HG03097 (cell line): ENCODE measurements around the gene RNF223.

Experiments
- ATAC-seq: cut with Tn5 transposase; IDR thresholded peaks from one replicate; pipeline ENCODE4 v1.9.1; 2021; ENCODE audit not compliant: unreplicated experiment, low FRiP score

Gene RNF223

DNA sequence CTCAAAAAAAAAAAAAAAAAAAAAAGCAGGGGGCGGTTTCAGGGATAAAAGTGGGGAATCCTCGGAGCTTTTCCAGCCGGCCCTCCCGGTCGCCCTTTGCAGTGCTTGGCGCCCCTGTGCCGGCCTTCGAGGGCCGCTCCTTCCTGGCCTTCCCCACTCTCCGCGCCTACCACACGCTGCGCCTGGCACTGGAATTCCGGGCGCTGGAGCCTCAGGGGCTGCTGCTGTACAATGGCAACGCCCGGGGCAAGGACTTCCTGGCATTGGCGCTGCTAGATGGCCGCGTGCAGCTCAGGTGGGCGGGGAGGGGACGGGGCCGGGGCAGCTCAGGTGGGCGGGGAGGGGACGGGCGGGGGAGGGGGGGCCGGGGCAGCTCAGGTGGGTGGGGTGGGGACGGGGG is 25.3 kb downstream of the RNF223 start:
- ATAC-seq: no peak

DNA sequence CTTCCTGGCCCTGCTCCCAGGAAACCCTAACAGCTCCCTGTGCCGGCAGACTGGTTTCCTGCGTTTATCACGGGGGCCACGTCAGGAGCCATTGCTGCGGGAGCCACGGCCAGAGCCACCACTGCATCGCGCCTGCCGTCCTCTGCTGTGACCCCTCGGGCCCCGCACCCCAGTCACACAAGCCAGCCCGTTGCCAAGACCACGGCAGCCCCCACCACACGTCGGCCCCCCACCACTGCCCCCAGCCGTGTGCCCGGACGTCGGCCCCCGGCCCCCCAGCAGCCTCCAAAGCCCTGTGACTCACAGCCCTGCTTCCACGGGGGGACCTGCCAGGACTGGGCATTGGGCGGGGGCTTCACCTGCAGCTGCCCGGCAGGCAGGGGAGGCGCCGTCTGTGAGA is 26.1 kb downstream of the RNF223 start:
- ATAC-seq: no peak

DNA sequence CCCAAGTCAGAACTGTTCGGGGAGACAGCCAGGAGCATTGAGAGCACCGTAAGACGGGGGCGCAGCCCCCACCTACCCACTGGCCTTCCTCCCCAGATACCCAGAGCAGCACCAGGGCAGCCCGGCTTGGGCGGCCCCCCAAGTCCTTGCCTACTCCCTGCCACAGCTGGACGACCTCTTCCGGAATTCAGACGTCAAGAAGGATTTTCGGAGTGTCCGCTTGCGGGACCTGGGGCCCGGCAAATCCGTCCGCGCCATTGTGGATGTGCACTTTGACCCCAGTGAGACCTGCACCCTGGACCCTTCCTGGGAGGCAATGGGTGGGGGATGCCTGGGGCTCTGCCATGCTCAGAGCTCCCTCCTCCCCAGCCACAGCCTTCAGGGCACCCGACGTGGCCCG is 26.7 kb downstream of the RNF223 start:
- no peak for ATAC-seq

DNA sequence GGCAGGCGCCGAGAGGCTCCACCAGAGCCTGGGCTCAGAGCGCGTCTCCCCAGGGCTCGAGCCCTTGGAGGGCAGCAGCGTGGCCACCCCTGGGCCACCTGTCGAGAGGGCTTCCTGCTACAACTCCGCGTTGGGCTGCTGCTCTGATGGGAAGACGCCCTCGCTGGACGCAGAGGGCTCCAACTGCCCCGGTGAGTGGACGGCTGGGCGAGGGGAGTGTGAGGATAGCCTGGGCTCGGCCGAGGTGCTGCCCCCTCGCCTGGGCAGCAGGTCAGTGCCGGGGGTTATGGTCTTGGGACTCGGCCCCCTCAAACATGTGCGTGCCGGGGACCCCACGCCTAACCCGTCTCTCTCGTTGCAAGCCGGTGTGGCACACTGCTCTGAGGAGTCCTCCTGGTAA is 27.3 kb downstream of the RNF223 start:
- no peak for ATAC-seq

DNA sequence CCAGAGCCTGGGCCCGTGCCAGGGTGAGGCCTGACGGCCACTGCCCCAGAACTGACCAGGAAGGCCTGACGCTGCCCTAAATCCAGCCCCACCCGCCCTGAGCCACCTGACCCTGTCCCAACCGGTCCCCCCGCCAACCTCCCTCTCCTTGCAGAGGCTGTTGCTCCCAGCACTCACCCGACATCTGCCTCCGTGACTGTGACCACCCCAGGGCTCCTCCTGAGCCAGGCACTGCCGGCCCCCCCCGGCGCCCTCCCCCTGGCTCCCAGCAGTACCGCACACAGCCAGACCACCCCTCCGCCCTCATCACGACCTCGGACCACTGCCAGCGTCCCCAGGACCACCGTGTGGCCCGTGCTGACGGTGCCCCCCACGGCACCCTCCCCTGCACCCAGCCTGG is 27.9 kb downstream of the RNF223 start:
- no peak for ATAC-seq

DNA sequence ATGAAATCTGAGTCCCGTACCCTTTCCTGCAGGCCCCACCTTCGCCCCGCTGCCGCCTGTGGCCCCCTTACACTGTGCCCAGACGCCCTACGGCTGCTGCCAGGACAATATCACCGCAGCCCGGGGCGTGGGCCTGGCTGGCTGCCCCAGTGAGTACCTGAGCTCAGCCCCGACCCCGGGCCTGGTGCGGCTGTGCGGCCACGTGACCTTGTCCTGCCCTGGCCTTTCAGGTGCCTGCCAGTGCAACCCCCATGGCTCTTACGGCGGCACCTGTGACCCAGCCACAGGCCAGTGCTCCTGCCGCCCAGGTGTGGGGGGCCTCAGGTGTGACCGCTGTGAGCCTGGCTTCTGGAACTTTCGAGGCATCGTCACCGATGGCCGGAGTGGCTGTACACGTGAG is 29.0 kb downstream of the RNF223 start:
- ATAC-seq: no peak

DNA sequence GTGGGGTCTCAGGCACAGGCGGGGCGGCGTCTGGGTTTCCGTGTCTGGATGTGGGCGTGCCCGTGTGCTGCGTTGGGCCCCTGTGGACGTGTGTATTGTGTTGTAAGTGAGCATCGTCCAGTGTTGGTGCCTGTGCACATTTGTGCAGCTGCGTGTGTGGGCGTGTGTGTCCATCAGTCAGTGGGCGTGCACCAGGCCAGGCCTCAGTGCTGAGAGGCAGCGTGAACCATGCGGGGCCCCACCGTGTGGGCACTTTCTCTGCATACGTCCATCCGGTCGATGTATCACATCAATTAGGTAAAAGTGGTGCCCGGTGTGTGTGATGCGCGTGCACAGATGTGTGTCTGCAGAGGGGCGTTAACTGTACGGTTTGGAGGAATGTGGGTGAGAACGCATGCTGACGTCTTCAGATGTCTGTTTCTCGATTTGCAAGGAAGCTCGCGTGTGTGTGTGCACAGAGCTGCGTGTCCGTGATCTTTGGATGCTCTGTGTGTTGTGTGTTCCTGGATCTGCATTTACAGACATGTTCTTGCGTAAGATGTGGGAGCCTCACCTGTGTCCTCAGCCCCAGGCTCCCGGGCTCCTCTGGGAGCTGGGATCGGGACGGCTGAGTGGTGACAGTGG is 29.5 kb downstream of the RNF223 start:
- no peak for ATAC-seq

DNA sequence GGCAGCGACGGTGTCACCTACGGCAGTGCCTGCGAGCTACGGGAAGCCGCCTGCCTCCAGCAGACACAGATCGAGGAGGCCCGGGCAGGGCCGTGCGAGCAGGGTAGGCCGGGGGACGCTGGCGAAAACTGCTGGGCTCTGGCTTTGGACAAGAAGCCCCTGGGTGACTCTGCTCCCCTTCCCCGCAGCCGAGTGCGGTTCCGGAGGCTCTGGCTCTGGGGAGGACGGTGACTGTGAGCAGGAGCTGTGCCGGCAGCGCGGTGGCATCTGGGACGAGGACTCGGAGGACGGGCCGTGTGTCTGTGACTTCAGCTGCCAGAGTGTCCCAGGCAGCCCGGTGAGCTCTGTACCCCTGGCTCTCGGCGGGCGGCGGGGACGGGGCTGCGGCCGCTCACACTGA is 30.2 kb downstream of the RNF223 start:
- no peak for ATAC-seq

DNA sequence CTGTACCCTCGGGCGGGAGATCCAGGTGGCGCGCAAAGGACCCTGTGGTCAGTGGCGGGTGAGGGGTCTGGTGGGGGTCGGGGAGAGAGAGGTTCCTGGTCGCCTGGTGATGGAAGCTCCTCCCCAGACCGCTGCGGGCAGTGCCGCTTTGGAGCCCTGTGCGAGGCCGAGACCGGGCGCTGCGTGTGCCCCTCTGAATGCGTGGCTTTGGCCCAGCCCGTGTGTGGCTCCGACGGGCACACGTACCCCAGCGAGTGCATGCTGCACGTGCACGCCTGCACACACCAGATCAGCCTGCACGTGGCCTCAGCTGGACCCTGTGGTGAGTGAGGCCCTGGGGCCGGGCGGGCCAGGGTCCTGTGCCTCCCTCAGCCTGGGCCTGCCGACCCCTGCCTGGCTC is 30.7 kb downstream of the RNF223 start:
- ATAC-seq: no peak

DNA sequence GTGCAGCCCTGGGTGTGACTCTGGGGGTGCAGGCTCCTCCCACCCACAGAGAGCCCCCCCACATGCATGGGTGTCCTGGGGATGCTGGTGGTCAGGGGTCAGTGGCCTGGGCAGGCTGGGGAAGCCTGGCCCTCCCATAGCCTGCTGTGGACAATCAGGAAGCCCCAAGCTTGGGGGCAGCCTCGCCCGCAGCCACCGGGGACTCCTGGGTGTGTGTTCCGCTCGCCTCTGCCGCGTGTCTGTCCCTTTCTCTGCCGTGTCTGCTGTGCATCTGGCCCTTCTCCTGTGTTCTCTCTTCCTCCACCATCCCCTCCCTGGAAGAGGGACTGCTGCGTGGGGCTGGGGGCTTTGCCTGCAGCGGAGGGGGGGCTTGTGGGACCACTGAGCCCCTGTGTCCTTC is 31.3 kb downstream of the RNF223 start:
- ATAC-seq: no peak

DNA sequence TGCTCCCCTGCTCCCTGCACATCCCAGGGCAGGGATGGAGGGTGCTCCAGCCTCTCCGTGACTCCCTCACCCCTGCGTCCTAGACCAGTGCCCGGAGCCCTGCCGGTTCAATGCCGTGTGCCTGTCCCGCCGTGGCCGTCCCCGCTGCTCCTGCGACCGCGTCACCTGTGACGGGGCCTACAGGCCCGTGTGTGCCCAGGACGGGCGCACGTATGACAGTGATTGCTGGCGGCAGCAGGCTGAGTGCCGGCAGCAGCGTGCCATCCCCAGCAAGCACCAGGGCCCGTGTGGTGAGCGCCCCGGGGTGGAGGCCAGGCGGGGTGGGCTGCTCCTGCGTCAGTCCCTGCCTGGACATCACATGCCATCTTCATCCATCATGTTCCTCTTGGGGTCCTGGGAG is 32.2 kb downstream of the RNF223 start:
- ATAC-seq: no peak

DNA sequence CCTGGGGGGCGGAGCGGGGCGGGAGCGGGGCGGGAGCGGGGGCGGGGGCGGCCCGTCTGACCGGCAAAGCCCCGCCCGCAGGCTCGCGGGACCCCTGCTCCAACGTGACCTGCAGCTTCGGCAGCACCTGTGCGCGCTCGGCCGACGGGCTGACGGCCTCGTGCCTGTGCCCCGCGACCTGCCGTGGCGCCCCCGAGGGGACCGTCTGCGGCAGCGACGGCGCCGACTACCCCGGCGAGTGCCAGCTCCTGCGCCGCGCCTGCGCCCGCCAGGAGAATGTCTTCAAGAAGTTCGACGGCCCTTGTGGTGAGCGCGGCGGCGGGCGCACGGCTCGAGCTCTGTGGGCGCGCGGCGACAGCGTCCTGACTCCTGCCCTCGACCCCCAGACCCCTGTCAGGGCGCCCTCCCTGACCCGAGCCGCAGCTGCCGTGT is 33.0 kb downstream of the RNF223 start:
- ATAC-seq: no peak

DNA sequence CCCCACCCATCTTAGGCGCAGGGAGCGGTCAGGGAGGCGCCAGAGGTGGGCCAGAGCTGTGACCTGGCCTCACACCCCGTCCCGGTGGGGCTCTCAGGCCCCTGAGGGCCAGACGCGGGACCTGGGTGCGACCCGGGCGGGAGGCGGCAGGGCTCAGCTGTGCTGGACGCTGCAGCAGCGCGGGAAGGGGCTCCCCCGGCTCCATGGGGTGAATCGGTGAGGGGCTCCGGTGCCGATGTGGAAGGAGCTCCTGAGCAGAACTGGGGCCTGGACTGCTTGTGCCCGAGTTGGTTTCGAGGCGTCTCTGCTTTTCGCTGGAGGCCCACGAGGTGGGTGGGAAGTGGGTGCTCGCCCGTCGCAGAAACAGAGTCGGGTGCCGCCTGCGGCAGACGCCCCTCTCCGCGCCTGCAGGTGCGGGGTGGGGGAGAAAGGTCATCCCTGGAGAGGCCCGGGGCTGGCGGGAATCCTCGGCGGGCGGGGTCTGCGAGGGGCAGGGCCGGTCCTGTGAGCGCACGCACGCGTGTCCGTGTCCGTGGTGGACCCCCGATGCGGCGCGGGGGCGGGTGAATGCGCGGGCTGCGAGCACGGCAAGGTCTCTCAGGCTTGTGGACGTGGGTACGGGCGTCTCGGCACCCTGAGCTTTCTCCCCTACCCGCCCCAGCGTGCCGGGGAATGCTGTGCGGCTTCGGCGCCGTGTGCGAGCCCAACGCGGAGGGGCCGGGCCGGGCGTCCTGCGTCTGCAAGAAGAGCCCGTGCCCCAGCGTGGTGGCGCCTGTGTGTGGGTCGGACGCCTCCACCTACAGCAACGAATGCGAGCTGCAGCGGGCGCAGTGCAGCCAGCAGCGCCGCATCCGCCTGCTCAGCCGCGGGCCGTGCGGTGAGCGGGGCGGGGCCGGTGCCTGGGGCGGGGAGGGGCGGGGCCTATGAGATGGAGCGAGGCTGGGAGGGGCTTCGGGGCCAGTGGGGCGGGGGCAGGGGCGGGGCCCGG is 33.8 kb downstream of the RNF223 start:
- no peak for ATAC-seq

DNA sequence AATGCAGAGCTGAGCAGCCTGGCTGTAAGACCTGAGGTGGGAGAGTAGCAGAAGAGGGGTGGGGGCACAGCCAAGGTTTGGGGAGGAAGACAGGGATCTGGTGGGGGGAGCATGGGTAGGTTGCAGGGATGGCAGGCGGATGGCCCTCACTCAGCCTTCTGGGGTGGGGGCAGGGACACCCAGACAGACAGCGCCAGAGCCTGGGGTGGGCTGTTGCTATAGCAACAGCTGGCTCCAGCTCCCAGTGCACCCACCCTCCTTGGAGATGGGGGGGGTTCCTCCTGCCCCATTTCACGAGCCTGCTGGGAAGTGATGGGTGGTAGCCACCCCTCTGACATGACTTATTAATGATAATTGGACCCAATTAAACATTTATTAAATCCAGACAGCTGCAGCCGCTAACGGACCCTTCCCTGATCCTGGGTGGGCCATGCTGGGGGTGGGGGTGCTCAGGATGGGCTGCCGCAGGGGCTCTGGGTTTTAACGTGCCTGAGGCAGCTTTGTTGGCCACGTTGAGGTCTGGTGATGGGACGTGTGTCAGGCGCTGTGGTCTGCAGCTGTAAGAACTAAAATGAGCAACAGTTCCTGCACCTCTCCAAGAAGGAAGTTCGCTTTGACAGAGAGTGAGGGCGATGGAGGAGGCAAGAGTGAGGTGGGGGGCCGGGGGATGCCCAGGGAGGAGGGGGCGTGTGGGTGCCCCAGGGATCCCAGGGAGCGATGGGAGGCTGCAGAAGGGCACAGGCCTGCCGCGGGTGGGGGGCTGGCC is 34.8 kb downstream of the RNF223 start:
- ATAC-seq: no peak

DNA sequence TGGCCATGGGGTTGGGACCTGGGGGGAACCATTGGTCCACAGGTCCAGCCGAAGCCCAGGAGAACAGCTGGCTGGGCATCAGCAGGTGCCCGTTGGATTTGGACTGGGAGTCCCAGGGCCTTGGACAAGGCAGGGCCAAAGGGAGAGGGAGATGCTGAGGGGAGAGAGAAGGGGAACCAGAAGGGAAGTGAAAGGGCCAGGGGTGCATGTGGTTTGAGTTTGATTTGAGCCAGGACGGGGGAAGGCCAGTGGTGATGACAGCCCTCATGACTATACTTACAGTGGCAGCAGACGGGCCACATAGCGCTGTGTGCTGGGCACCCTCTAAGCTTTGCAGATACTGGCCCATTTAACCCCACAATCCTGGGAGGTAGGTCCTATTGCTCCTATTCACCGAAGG is 35.4 kb downstream of the RNF223 start:
- no peak for ATAC-seq

DNA sequence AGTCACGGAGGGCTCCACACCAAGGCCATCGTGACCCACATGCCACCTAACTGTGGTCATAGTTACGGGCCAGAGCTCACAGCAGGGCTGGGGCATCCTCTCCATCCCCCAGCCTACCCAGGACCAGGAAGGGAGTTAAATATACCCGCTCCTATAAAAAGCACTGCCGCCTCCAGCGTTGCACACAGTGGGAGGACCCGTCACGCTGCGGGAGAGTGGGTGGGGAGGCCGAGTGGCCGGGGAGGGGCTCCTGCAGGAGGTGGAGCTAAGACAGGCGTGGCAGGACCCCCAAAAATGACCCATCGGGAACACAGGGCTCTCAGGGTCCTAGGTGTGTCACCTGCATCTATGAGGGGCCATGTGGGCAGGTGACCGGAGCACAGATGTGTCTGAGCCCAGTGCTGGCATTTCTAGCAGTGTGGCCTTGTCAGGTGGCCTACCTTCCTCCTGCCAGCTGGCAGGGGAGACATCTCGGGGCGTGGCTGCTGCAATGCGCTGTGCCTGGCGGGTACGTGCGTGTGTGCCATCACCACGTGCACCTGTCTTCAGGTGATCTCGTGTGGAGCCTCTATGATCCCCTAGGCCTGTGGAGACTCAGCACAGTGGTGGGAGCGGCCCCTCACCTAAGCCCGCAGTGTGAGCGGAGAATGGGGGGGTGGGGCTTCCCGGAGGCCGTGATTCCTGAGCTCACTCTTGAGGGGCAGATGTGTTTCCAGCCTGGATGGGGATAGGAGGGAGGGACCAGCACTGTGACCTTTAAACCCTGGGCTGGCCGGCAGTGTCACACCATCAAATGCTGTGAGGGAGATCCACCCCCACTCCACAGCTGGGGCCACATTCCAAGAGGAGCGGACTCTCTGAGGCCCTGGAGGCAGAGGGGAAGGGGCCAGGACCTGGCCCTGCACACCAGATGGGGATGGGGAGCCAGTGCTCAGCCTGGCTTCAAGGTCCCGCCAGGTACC is 36.5 kb downstream of the RNF223 start:
- no peak for ATAC-seq

DNA sequence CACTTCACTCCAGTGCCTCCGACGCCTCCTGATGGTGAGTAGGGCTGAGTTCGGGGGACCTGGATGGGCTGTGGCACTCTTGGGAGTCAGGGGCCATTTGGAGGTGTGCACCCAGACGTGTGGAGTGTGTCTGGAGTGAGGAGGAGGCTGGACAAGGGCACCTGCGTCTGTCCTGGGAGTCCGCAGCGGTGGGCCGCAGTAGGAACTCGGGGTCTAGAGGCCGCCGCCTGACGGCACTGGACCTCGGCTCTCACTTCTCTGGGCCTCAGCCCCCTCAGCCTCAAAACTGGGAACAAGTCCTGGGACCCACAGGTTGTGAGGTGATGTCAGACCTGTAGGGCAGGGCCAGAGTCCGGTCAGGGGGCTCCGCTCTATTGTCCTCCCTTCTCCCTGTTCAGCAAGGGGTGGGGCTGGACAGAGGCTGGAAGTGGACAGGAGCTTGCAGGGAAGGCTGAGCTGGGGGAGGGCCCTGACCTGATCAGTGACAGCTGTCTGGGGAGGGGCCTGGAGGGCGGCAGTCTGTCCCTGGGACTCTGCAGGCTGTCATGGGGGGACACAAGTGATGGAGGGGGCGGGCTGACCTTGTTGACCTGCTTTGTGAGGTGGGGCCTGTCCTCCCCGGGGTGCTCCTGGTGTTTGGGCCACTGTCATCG is 38.7 kb downstream of the RNF223 start:
- ATAC-seq: no peak

DNA sequence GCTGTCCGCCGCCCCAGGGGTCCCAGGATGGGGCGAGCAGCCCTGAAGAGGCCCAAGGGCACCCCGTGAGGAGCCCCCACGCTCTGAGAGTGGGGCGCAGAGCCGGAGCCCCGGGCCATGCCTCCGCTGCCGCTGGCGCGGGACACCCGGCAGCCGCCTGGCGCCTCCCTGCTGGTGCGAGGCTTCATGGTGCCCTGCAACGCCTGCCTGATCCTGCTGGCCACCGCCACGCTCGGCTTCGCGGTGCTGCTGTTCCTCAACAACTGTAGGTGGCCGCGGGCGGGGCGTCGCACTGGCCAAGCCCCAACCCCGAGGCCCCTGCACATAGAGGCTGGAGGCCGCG is 39.7 kb downstream of the RNF223 start:
- ATAC-seq: no peak

DNA sequence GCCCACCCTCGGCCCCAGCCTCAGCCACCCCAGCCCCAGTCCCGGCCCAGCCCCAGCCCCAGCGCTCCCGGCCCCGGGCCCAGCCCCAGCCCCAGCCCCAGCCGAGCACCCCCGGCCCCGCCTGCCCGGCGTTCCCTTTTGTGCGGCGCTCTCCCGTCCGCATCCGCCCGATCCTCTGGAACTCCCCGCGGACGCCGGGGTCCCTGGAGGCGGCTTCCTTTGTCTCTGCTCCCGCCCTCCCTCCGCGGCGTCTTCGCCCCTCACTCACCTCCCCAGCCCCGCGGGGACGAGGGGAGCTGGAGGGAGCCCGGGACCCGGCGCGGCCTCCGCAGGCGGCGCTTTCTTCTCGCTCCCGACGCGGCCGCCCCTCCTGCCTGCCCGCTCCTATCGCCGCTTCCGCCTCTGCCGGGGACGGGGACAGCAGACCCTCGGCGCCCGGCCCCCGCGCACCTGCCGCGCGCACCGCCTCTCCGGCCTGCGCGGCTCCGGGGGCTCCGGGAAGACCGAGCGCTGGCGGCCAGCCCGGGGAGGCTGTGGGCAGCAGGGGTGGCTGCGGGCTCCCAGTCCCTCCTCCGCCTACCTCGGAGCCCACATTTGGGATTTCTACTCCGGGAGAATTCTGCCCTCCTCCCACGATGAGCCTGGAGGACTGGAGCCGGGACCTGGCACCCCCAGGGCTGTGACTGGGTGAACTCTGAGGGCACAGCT is 40.2 kb downstream of the RNF223 start:
- no peak for ATAC-seq
